Activated CD8-positive, alpha-beta memory T cell treated with anti-CD3 and anti-CD28 coated beads for 36 hours (primary cell): ENCODE data around the gene SEMA3E. TPM values are rescaled to one million over a fixed set of nuclear protein-coding genes. Genes with fewer than 3 reads are reported as not detected.
"Not testable (repeated sequence)": the region's sequence is repeated elsewhere in the genome, so short reads cannot be mapped to it uniquely, and the experiment has no call there.

ENCODE experiments used
- CTCF ChIA-PET: fragments of 350-600 bp; sonication (Branson Sonifier 250); formaldehyde crosslinking; loops from one replicate; lab custom pipeline; 2021; ENCODE audit warnings: antibody characterized with exemption; lab: Charles Lee
- POLR2A ChIA-PET: fragments of 350-600 bp; sonication (Branson Sonifier 250); formaldehyde crosslinking; loops from one replicate; lab custom pipeline; 2021; ENCODE audit warnings: antibody characterized with exemption; lab: Charles Lee
- total RNA-seq, 2 experiments: library from RNA; stranded (reverse); gene quantifications; one replicate each; pipeline ENCODE4 v1.2.3, GENCODE V29; 2021

SEMA3E gene
- total RNA-seq, result not detected

DNA sequence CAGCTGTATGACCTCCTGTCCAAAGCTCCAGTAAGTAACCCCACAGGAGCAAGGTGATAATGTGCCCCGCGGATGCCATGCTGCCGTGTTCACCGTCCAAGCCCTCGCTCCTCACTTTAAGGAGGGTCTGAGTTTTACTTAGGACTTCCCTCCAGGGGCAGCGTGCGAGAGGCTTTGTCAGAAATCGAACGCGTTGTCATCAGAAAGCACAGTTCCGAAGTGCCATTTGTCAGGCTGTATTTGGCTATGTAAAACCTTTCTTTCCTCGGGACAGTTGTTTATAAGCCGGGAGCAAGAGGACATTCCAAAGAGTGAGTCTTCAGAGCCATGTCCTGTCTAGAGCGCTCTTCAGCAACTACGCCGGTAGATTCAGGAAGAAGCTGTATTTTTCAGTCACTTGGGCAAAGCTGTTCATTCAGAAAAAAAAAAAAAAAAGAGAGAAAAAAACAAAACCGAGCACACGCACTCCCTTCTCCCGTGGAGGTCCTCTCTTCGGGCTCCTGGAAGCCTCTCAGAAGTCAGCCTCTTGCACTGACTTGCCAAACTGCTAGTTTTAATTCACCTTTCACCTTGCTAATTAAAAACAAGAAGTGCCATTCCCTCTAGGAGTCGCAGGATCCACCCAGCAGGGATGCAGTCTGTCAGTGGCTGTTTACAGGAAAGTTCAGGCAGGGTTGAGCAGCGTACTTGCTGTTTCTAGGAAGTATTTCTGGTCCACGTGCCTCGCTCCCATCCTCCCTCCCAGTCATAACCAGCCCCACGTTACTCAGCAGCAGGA is at the start of gene SEMA3E:
Gene SEMA3E (minus strand): TSS at position 676 of the 778 bp plus-strand sequence.
- POLR2A ChIA-PET, result no interaction called here
- CTCF ChIA-PET, result no interaction called here

DNA sequence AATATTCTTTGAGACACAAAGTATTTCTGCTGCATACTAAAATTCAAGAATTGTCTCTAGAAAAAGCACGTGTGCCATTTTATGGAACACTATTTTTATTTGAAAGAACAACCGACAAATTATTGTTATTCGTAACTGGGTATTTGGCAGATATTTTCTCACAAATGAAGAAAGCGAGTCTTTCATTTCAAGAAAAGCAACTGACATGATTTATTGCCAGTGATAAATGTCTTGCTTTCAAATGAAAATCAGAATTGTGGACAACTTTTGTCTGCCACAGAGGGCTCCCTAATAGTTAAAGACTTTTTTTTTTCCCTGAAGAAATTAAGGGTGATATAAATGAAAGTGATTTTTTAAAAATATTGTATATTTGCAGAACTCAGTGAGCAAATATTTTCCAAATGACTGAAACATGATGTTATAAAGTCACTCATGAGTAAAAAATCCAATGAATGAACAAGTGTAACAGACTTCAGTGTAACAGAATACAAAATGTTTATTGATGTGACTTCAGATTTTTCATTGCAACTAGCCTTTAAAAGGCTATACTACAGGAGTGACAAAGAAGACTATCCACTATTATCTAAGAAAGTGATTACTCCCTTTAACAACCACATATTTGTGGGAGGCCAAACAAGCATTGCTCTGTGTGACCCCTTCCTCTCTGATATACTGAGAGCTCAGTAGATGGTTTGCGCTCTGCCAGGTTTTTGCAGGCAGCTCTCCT is 49.0 kb upstream of the SEMA3E start:
- ChIA-PET POLR2A (no interaction called here), CTCF (no interaction called here)

DNA sequence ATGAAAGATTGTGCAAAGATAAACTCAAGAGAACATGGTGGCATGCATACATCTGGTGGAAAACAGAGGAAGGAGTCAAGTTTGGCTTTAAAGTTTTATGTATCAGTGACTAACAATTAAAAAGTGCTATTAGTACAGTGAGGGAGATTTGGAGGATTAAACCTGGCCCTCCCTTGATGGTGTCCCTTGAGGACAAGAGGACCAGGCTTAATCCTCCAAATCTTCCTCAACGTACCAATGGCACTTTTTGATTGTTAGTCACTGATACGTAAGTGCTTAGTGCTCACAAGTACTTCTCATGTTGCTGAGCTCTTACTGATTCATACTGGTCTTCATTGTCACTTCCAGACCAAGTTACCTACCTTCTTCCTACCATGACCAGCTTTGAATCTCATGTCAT is 47.2 kb upstream of the SEMA3E start:
- ChIA-PET POLR2A (no interaction called here), CTCF (no interaction called here)

DNA sequence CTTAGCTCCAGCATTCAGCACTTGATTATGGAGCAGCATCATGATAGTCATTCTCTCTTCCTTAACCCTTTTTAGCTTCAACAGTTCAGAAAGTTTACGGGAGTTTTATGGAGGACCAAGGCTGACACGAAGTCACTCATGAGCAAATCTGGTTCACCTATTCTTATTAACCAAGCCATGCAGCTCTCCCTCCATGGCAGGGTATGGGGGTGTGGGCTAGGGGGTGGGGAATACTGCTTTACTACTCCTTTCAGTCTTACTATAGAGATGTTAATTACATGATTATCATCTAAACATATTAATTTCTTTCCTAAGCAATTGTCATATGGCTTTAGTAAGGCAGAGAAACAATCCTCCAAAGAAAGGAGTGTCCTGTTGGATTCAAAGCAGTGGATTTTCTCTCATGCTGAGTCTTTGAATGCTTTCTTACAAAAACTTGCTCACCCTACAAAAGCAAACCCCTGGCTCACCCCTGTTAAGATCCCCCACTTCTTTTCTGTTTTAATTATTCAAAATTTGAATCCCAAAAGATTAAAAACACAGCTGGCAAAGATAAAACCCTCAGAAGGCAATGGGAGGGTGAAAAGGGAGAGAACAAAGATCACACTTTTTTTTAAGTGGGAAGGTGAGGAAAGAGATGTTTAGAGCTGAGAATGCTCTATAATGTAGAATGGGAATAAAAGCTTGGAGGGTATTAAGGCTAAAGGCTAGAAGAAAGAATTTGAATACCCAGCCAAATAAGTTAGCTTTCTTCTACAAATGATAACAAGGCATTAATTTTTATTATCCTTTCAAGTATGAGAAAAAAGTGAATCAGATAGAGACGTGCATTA is 46.4 kb upstream of the SEMA3E start:
- CTCF ChIA-PET, result no interaction called here

DNA sequence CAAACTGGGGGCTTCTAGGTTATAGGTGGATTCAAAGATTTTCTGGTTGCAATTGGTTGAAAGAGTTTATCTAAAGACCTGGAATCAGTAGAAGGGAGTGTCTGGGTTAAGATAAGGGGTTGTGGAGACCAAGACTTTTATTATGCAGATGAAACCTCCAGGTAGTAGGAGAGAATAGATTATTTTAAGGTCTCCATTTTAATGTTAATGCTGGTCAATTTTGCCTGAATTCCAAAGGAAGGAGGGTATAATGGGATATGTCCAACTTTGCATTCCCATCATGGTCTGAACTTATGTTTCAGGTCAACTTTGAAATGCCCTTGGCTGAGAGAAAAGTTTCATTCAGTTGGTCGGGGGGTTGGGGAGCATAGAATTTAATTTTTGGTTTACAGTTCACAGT is 44.3 kb upstream of the SEMA3E start:
- ChIA-PET CTCF (no interaction called here), POLR2A (no interaction called here)

More for the DNA sequence above, 46.4 kb upstream of the SEMA3E start:
- POLR2A ChIA-PET, result no interaction called here

DNA sequence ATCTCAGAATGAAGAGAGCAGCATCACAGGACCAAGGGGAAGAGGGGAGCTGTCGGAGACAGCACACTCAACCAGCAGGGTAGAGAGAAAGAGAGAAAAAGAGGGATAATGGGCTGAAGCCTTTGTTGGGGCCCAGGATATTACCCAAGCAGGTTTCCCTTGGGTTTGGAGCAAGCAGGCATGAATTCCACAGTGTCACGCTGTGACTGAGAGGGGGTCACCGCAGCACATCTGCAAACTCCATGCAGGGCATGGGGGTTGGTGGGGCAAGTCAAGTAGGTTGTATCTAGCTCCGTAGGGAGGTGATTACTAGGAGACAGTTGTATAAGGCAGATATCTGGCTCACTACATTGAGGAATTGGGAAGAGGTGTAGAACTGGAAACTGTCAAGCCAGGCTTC is 42.2 kb upstream of the SEMA3E start:
- POLR2A ChIA-PET, result no interaction called here

DNA sequence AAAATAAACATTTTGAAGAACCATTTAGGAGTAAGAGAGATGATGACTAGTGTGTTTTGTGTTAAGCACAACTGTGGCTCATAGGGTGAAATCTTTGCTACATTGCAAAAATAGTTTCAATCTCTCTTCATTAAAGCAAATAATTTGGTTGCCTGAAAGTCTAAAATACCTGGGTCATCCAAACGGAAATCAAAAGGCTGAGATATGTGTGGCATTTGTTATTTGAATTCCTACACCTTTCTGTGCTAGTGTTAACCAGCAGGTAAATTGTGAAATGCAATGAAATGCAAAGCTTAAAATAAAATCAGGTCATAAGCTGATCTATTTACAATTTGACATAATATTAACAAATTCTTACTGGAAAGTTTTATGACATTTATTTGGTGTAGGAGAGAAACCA is 40.9 kb upstream of the SEMA3E start:
- CTCF ChIA-PET, result no interaction called here
- POLR2A ChIA-PET, result no interaction called here

More for the DNA sequence above, 42.2 kb upstream of the SEMA3E start:
- CTCF ChIA-PET, result no interaction called here

DNA sequence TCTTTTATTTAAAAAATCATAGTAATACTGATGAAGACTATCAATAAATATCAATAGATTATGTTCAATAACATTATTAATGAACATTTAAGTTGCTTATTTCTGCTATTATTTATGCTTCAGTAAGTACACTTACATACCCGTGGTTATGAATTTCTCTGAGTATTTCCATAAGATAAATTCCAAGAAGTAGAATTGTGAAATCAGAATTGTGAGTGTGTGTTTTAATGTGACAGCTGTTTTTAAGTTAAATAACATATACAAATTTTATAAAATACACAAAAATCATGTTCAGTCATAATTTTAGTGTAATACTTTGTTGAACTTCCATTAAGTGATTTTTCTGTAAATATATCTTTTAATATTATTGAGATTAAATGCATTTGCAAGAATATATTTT is 37.5 kb upstream of the SEMA3E start:
- ChIA-PET CTCF (no interaction called here), POLR2A (no interaction called here)

DNA sequence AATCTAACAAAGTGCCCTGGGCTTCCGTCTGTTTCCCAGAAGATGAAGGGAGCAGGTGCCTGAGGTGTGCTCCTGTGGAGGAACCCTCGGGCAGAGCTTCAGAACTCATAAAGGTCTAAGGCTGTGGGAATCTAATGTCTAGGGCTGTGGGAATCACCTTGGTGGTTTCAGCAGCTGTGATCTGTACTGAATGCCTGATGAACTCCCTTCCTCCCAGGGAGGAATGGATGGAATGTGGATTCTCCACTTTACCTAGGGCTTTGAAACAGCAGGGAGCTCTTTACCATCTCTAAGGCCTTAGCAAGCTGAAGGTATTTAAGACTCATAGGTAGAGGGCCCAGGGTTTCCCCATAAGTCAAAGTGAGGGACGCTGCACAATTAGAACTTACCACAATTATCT is 36.0 kb upstream of the SEMA3E start:
- CTCF ChIA-PET, result no interaction called here

DNA sequence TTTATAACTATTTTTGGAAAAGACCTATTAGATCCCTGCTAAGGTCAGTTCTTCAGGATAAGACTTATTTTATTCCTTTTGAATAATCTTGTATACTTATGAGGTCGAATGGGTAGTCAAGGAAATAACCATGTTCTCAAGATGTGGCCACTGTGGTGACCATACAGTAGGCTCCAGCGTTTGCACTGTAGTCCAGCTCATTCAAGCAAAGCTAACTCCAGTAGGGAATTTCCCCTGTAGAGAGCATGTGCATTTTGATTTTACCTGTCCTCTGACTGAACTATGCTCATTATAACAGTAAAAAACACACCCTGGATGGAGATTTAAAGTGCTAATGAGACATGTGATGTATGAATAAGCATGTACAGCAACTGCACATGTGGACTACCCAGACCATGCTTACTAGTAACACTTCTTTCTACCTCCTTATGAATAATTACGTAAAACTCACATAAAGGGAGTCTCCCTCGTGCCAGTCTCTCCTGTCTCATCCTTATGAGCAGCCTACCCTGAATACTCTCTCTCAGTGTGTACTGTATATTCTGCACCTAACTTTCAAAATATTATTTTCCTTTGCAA is 32.4 kb upstream of the SEMA3E start:
- CTCF ChIA-PET, result no interaction called here
- POLR2A ChIA-PET, result no interaction called here

More for the DNA sequence above, 36.0 kb upstream of the SEMA3E start:
- POLR2A ChIA-PET, result no interaction called here

DNA sequence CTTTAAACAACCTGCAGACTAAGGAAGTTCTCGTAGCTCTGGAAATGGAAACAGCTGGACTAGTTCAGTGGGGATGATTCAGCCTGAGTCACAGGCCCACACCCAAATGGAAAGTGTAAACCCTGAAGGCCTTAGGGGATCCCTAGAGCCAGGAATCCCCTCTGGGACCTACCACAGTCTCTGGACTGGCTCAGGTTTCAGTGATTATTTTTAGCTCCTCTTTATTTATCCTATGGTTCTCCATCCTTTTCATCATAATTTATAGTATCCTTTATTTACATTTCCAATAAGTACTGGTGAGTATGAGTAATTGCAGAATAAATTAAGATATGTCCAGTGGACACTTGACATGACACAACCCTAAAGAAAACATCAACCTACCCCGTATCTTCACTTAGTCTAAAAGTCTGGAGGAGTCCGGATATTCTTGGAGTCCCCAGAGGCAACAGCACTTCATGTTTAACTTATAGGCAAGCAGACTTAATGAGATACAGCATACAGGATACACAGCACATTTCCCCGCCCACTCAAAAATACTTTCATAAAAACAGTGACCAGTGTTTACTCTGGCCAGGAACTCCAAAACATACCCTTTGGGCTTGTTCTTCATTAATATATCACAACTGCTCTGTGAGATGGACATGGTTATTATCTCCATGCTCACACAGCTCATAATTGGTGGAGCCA is 28.4 kb upstream of the SEMA3E start:
- CTCF ChIA-PET, result no interaction called here
- POLR2A ChIA-PET, result no interaction called here

DNA sequence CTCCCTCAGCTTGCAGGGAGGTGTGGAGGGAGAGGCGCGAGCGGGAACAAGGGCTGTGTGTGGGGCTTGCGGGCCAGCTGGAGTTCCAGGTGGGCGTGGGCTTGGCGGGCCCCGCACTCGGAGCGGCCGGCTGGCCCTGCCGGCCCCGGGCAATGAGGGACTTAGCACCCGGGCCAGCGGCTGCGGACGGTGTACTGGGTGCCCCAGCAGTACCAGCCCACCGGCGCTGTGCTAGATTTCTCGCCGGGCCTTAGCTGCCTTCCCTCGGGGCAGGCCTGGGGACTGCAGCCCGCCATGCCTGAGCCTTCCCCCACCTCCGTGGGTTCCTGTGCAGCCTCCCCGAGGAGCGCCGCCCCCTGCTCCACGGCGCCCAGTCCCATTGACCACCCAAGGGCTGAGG is 24.4 kb upstream of the SEMA3E start:
- CTCF ChIA-PET, POLR2A ChIA-PET: not testable (repeated sequence)

DNA sequence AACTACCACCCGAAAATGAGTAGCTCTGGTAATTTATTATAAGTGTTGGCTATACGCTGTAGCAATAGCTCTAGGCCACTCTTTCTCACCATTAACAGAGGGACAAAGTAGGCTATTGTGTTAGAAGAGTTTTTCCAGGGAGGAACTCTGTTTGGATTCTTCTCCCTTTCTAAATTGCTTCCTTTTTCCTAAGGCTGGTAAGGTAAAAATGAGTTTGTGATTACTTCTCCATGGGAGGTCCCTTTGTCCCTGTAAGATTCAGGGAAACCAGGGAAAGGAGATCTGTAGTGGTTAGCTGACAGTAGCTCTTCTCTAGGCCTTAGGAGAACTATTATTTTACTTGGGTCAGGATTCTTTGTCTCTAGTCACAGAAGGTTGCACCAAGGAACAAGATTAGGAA is 23.2 kb upstream of the SEMA3E start:
- POLR2A ChIA-PET, result no interaction called here
- CTCF ChIA-PET, result no interaction called here

DNA sequence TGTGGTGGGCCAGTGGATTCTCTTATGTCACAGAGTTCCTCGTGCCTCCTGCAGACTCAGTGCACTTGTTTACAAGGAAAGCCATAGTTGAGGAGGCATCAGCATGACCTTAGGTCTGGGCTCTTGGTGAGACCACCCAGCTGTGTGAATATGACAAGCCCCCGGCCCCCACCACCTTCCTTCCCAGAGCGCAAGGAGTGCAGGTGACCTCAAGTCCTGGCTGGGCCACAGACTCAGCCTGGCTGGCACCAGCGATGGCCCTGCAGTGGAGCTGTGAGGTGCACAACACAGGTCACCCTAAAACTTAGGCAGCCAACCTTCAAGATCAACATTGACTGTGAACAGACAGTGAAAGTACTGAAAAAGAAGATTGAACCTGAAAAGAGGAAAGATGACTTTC is 14.2 kb upstream of the SEMA3E start:
- CTCF ChIA-PET, result no interaction called here
- POLR2A ChIA-PET, result no interaction called here

DNA sequence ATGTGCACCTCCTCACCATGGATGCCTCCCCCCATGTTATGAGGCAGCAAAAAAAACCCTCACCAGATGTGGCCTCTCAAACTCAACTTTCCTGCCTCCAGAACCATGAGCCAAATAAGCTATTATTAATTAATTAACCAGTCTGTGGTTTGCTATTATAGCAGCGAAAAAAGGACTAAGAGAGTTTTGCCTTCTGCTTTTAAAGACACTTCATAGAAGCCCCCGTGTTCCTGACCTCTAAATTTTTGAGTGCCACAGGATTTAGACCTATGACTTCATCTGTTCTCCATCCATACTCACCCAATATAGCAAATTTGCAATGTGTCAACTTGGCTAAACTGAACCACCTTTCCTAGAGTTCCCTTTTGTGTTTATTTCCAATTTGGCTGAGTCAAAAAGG is 9.2 kb upstream of the SEMA3E start:
- CTCF ChIA-PET, result no interaction called here
- POLR2A ChIA-PET, result no interaction called here

DNA sequence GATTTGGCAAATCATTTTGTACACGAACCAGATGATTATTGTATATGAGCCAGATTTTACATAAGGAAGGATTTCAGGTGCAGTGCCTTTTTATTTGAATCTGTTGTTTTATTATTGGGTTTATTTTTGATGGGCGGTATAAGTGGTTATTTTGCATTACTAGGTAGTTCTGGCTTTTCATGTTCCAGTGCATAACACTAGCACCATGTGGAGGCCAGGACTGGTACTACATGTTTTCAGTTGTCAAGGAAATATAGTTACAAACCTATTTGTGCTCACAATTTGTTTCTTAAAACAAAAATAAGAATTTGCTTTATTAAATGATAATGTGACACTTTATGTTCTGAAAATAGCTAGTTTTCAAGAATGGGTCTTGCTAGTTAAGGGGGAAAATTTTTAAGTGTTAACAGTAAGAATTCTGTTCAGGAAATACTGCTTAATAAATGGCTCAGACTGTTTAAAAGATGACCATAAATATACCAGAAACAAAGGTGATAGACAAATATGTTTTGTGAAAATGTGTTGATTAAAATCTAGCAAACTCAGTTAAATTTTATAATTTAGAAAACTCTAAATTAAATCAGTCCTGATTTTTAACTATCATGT is 7.1 kb upstream of the SEMA3E start:
- ChIA-PET CTCF (no interaction called here), POLR2A (no interaction called here)

DNA sequence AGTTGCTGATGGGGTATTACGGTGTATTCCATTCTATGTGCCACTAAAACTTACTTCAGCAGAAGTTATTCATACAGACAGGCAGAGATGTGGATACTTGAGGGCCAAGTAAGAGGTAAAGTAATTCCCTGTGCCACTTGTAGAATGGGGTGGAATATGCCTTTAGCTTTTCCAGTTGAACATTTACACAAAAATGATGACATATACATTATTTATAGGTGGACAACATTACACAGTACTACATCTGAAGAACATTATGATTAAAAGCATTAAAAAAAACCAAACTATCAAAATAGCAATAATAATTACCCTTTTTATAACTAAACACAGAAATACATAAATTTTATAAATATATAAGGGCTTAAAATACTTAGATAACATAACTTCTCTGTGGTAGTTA is 3.5 kb upstream of the SEMA3E start:
- CTCF ChIA-PET, result no interaction called here
- POLR2A ChIA-PET, result no interaction called here

DNA sequence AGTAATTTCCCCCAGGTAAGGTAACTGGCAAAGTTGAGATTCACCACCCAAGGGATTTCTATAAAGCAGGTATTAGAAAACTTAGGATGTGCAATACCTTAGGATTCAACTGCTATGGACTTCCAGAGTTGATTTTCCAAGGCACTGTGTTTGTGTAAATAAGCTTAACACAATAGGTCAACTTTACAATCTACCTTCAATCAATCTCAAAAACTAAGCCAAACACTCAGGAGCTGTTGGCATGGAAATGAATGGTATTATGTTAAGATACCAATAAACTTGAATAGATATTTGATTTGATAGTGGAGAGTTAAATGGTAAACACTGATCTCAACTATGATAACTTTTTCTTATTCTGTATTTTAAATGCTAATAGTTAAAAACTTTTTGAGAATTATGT is 762 bp upstream of the SEMA3E start:
- CTCF ChIA-PET, result no interaction called here
- POLR2A ChIA-PET, result no interaction called here

DNA sequence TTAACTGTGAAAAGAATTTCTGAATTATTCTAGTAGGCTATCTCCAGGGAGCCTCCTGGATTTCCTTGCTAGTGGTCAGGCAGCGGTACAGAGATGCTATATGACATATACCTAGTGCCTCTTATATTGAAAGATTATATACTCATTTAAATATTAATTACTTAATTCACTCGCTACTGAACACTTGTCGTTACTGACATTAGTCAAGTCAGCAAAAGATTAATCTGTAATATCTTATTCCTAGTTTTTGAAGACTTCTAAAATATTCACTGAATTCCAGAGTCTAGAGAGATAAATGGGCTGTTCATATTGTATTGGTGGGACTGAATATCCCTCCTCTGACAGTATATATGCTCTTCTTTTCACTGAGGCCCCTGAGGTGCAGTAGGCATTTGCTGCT is 2.9 kb downstream of the SEMA3E start:
- ChIA-PET CTCF (no interaction called here), POLR2A (no interaction called here)
